GM12874 (cell line): ENCODE data around the gene EDRF1.

ENCODE experiments used
- CTCF ChIP-seq: IDR thresholded peaks from 2 replicates; pipeline ENCODE4 v1.5.1; 2011; ENCODE audit warnings: low read depth, mild to moderate bottlenecking, control low read depth, low read length, moderate library complexity; ENCODE audit not compliant: insufficient read depth

The EDRF1 gene

GRCh38 chr10:125699562-125700143 lies 19.9 kb upstream of the EDRF1 start:
- no peak for TF ChIP-seq CTCF

- no peak for TF ChIP-seq CTCF
Measured at GRCh38 chr10:125700355-125700911, 19.1 kb upstream of the EDRF1 start.

- no peak for TF ChIP-seq CTCF
Measured at GRCh38 chr10:125707541-125708468, 11.7 kb upstream of the EDRF1 start.

DNA sequence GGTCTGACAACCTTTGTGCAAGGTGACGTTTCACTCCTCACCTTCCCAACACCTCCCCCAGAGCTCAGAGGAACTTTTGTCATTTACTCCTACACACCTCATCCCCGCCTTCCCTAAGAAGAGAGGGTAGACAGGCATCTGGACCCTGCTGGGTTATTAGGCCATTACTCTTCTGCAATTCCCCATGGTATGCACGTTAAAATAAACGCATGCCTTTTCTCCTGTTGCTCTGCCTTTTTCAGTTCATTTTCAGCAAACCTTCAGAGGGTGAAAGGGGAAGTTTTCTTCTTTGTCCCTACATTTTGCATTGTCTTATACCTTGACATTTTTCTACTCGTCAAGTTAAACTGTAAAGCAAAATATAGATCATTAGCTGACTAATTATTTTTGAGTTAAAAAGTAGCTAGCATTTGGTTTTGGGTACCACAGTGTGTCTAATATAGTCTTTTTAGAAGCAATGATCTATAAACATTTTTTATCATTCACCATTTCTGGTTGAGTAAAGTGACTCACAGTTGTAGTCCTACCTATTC lies 10.5 kb upstream of the EDRF1 start:
- TF ChIP-seq CTCF = no peak

DNA sequence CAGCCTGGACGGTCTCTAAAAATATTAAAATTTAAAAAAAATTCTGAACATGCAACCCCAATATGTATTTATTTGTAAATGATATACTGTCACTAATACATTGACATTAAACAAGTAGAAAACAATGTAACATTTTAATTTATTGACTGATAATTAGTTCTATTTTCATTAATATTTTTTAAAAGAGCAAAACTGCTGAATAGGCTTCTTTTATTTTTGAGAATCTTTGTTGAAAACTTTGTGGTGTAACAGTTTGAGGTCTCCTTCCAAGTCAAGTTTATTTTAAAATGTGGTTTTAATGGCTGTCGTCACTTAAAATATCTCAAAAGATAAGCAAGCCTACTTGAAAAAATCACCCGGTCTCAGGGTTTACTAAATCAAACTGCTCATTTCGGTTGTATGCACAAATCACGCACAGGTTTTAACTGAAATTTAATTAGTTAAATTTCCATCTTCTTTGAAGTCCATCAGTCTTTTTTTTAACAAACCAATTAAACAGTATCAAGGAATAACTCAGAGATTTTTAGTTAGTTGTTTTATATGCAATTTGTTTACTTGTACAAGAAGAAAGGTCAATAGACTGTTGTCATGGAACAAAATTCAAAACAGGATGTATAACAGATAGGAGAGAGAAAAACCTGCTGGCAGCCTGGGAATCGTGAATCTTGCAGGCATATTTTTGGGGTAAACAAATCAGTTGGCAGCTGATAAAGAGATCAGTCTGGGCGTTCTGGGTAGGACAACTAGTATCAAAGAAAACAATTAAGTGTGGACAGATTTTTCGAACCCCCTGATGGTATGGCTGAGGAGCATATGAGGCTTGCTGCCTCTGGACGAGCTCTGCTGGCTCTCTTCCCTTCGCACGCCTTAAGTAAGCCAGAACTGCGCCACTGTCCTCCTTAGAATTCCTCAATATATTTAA lies 9.7 kb upstream of the EDRF1 start:
- TF ChIP-seq CTCF = no peak

- TF ChIP-seq CTCF = no peak
Measured at GRCh38 chr10:125711110-125711750, 8.3 kb upstream of the EDRF1 start.
